Adrenal gland (tissue), 12 donors: ENCODE results near the gene CMPK1. TPM values are rescaled to one million over a fixed set of nuclear protein-coding genes. Genes with fewer than 3 reads are reported as not detected.

Experiments
- DNase-seq, 7 donors: peaks; one replicate each; pipeline ENCODE4 v3.0.0-alpha.2; 2019 to 2020
- H3K27ac ChIP-seq, 5 donors: fragments of 200-600 bp; sonication (generic) in 4 of 5; 1 replicate in 3 of 5; 2 replicates in 2 of 5; pipeline versions ENCODE4 v1.5.1 to v1.8.0; 2016 to 2020; ENCODE audit warnings: mild to moderate bottlenecking in 1 of 5
- H3K27me3 ChIP-seq: fragments of 200-600 bp; 2 replicates; pipeline ENCODE4 v1.8.0; 2021
- H3K36me3 ChIP-seq, 2 donors: fragments of 200-600 bp; replicated peaks in 1 of 2; 1 replicate in 1 of 2; 2 replicates in 1 of 2; pipeline versions ENCODE4 v1.5.1 to v1.8.0; 2018 to 2022
- H3K4me1 ChIP-seq, 2 donors: fragments of 200-600 bp; replicated peaks in 1 of 2; 1 replicate in 1 of 2; 2 replicates in 1 of 2; pipeline versions ENCODE4 v1.5.1 to v1.8.0; 2018 to 2021
- H3K4me3 ChIP-seq, 4 donors: fragments of 200-600 bp; sonication (generic) in 3 of 4; one replicate each; pipeline ENCODE4 v1.5.1; 2016 to 2018
- H3K9me3 ChIP-seq, 3 donors: fragments of 200-600 bp; sonication (generic) in 1 of 3; replicated peaks in 1 of 3; 1 replicate in 2 of 3; 2 replicates in 1 of 3; pipeline versions ENCODE4 v1.5.1 to v1.8.0; 2016 to 2021
- CTCF ChIP-seq, 6 experiments: fragments of 450-650 bp in 4 of 6; fragments of 200-600 bp in 2 of 6; sonication (generic) in 1 of 6; IDR thresholded peaks; 1 replicate in 5 of 6; 2 replicates in 1 of 6; pipeline versions ENCODE4 v1.5.1 to v1.8.0; 2016 to 2021; ENCODE audit warnings: antibody characterized with exemption in 6 of 6, mild to moderate bottlenecking in 2 of 6, moderate library complexity in 1 of 6
- POLR2A ChIP-seq, 2 donors: fragments of 450-650 bp; IDR thresholded peaks; one replicate each; pipeline ENCODE4 v1.6.1; 2017; ENCODE audit warnings: antibody characterized with exemption in 2 of 2, mild to moderate bottlenecking in 2 of 2, moderate library complexity in 1 of 2
- WGBS, 4 donors: extraction: QIAGEN DNeasy Blood & Tissue Kit in 2 of 4; methylation state at CpG; one replicate each; pipeline versions ENCODE4 v1.1.5 to v1.1.7; 2013 to 2017; 5-methylcytosine and 5-hydroxymethylcytosine counted together
- intact Hi-C, 2 donors: fragments of 100-400 bp; cut with DNase I; formaldehyde crosslinking; loops; one replicate each; pipeline versions ENCODE4 v1.14.1 to v1.15.0; 2022 to 2023
- polyA plus RNA-seq, 3 donors: library from polyadenylated mRNA; stranded (reverse); fragments of 200-250 nt in 2 of 3; fragments of 350-450 nt in 1 of 3; fragmentation: Illumina TruSeq in 1 of 3; extraction: RNeasy Lipid Tissue Mini Kit (QIAGEN cat#74804) in 1 of 3; gene quantifications; one replicate each; pipeline ENCODE4 v1.2.3, GENCODE V29; 2013 to 2014
- total RNA-seq, 9 donors: library from RNA; depleted of rRNA in 4 of 9; stranded (reverse); fragments of >200 nt in 4 of 9; fragments of 120-200 nt in 1 of 9; fragmentation: NEBNext Ultra II Directional in 1 of 9; extraction: Animal tissue kit (Norgen Biotek cat#: 25700) in 1 of 9; gene quantifications; one replicate each; pipeline versions ENCODE4 v1.1.0 to v1.2.4, GENCODE V29; 2013 to 2023
- donor health status: healthy with polysubstance abuse.
- donor health status: Bipolar disorder and iron deficiency.
- donor health status: DM: yes; HTN: yes; CAD: no.
- donor health status: DM: no; HTN: no; CAD: no.
- donor health status: DM: no; HTN: no; CAD: no.
- donor health status: DM: yes; HTN: yes; CAD: no.

CMPK1 gene
- total and polyA plus RNA-seq, 12 donors, result 31.0 to 124 (median 64.2) TPM

DNA sequence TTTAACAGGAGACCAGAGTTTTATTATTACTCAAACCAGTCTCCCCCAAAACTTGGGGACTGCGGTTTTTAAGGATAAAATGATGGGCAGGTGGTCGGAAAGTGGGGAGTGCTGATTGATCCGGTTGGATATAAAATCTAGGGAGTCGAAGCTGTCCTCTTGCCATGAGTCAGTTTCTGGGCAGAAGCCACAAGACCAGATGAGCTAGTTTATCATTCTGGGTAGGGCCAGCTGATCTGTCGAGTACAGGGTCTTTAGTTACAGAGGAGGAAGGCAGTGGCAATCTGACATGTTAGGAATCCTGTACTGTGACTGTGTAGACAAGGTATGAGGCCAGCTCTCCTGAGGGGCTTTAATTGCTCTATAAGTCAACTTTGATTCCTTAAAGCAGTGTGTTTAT lies 59.6 kb downstream of the CMPK1 start:
- Histone ChIP-seq H3K36me3 (no peaks in the 10 kb centered on the region), H3K27me3 (peaks cover 5% of the 10 kb centered on the region), H3K4me3 (no peak overlapping the region), H3K4me1 (no peaks in the 10 kb centered on the region), H3K27ac (no peak overlapping the region), H3K9me3 (no peaks in the 10 kb centered on the region)
- 61 to 65% (median 63%) methylated on average over 5 of the region's 5 CpGs for WGBS, 4 donors
- TF ChIP-seq CTCF (IDR thresholded peaks at IDR 0.05) (no peak), POLR2A (IDR thresholded peaks at IDR 0.05) (no peak)
- intact Hi-C loops, result no loop called here
- DNase-seq, result no peak

- TF ChIP-seq POLR2A (IDR thresholded peaks at IDR 0.05), result no peak
- TF ChIP-seq CTCF (IDR thresholded peaks at IDR 0.05), result no peak
- H3K27me3 ChIP-seq, result peaks cover 11% of the 10 kb centered on the region
- H3K27ac ChIP-seq, result no peak overlapping the region
- intact Hi-C loops, result no loop called here
- H3K36me3 ChIP-seq, result no peaks in the 10 kb centered on the region
- DNase-seq, result no peak
- 72 to 87% (median 73%) methylated on average over 3 of the region's 3 CpGs for WGBS, 4 donors
- no peaks in the 10 kb centered on the region for H3K4me1 ChIP-seq
- no peak overlapping the region for H3K4me3 ChIP-seq
- no peaks in the 10 kb centered on the region for H3K9me3 ChIP-seq
Measured at GRCh38 chr1:47395433-47395832, 61.8 kb downstream of the CMPK1 start.

- intact Hi-C loops, result no loop called here
- H3K36me3 ChIP-seq, result no peaks in the 10 kb centered on the region
- 88 to 92% (median 91%) methylated on average over 4 to 6 of the region's 6 CpGs for WGBS, 4 donors
- H3K4me1 ChIP-seq, result no peaks in the 10 kb centered on the region
- no peaks in the 10 kb centered on the region for H3K9me3 ChIP-seq
- no peak overlapping the region for H3K4me3 ChIP-seq
- no peak for DNase-seq
- no peak overlapping the region for H3K27ac ChIP-seq
- TF ChIP-seq CTCF (IDR thresholded peaks at IDR 0.05), result no peak
- no peak for TF ChIP-seq POLR2A (IDR thresholded peaks at IDR 0.05)
- H3K27me3 ChIP-seq, result peaks cover 11% of the 10 kb centered on the region
Measured at GRCh38 chr1:47396671-47397196, 63.1 kb downstream of the CMPK1 start.

- H3K4me3 ChIP-seq, result no peak overlapping the region
- DNase-seq, result no peak
- no peak overlapping the region for H3K27ac ChIP-seq
- no peaks in the 10 kb centered on the region for H3K4me1 ChIP-seq
- no peaks in the 10 kb centered on the region for H3K36me3 ChIP-seq
- 79 to 89% (median 86%) methylated on average over 4 of the region's 4 CpGs for WGBS, 4 donors
- no peaks in the 10 kb centered on the region for H3K9me3 ChIP-seq
- TF ChIP-seq POLR2A (IDR thresholded peaks at IDR 0.05) (no peak), CTCF (IDR thresholded peaks at IDR 0.05) (no peak)
- intact Hi-C loops, result no loop called here
- H3K27me3 ChIP-seq, result peaks cover 11% of the 10 kb centered on the region
Measured at GRCh38 chr1:47399138-47399845, 65.7 kb downstream of the CMPK1 start.
